ENCODE results near the gene IGF2BP2. TPM values are rescaled to one million over a fixed set of nuclear protein-coding genes. Genes with fewer than 3 reads are reported as not detected.

Gene IGF2BP2
- total RNA-seq, 4 donors from 2014 or later: 3.9 to 13.5 (median 8.1) TPM

GRCh38 chr3:185656321-185656840, 168.5 kb downstream of the IGF2BP2 start:
- Histone ChIP-seq H3K36me3 (no peaks in the 10 kb centered on the region), H3K9me3 (no peaks in the 10 kb centered on the region), H3K27me3 (no peaks in the 10 kb centered on the region), H3K4me1 (peaks cover 4 to 60% (median 38%) of the 10 kb centered on the region in 3 donors), H3K27ac (peak overlapping the region; percentile 63 to 91 (median 83)), H3K4me3 (no peak overlapping the region)
- peak; percentile 71 for ATAC-seq
- WGBS, 2 donors (ENCODE audit: low coverage in 1 of 2): 49 to 80% methylated on average over 1 to 8 of the region's 8 CpGs
- TF ChIP-seq EP300 (IDR thresholded peaks at IDR 0.05): no peak
- peak; percentile 95 for TF ChIP-seq POLR2AphosphoS5 (IDR thresholded peaks at IDR 0.05)
- peak; percentile 26 to 33 for TF ChIP-seq POLR2A (IDR thresholded peaks at IDR 0.05)
- TF ChIP-seq CTCF (IDR thresholded peaks at IDR 0.05): no peak

- 80 to 100% methylated on average over 1 of the region's 12 CpGs for WGBS, 2 donors (ENCODE audit: low coverage in 1 of 2)
- peaks cover 4 to 57% (median 38%) of the 10 kb centered on the region in 3 donors for H3K4me1 ChIP-seq
- peak overlapping the region; percentile 63 to 91 (median 83) for H3K27ac ChIP-seq
- no peak overlapping the region for H3K4me3 ChIP-seq
- ATAC-seq: no peak
- no peaks in the 10 kb centered on the region for H3K27me3 ChIP-seq
- no peaks in the 10 kb centered on the region for H3K36me3 ChIP-seq
- H3K9me3 ChIP-seq: no peaks in the 10 kb centered on the region
- no peak for TF ChIP-seq POLR2AphosphoS5 (IDR thresholded peaks at IDR 0.05)
- TF ChIP-seq EP300 (IDR thresholded peaks at IDR 0.05): no peak
- TF ChIP-seq CTCF (IDR thresholded peaks at IDR 0.05): no peak
Measured at GRCh38 chr3:185655426-185656320, 169.2 kb downstream of the IGF2BP2 start.

- Histone ChIP-seq H3K9me3 (no peaks in the 10 kb centered on the region), H3K27me3 (no peaks in the 10 kb centered on the region), H3K36me3 (no peaks in the 10 kb centered on the region), H3K4me1 (peaks cover 4 to 48% (median 31%) of the 10 kb centered on the region in 3 donors), H3K27ac (peak overlapping the region in 2 of 4 donors; percentile 85 to 91), H3K4me3 (no peak overlapping the region)
- 92% methylated on average over 2 of the region's 2 CpGs; no CpG with 5 or more reads in 1 of the 2 donors for WGBS, 2 donors (ENCODE audit: low coverage in 1 of 2)
- no peak for ATAC-seq
- TF ChIP-seq CTCF (IDR thresholded peaks at IDR 0.05): no peak
- no peak for TF ChIP-seq EP300 (IDR thresholded peaks at IDR 0.05)
- no peak for TF ChIP-seq POLR2A (IDR thresholded peaks at IDR 0.05)
- TF ChIP-seq POLR2AphosphoS5 (IDR thresholded peaks at IDR 0.05): no peak
Measured at GRCh38 chr3:185654758-185655145, 170.1 kb downstream of the IGF2BP2 start.

GRCh38 chr3:185653949-185654757, 170.7 kb downstream of the IGF2BP2 start:
- H3K4me1 ChIP-seq: peaks cover 4 to 42% (median 28%) of the 10 kb centered on the region in 3 donors
- ATAC-seq: no peak
- no peak overlapping the region for H3K4me3 ChIP-seq
- no peaks in the 10 kb centered on the region for H3K9me3 ChIP-seq
- no peaks in the 10 kb centered on the region for H3K27me3 ChIP-seq
- 100% methylated on average over 3 of the region's 12 CpGs; no CpG with 5 or more reads in 1 of the 2 donors for WGBS, 2 donors (ENCODE audit: low coverage in 1 of 2)
- TF ChIP-seq CTCF (IDR thresholded peaks at IDR 0.05): no peak
- TF ChIP-seq EP300 (IDR thresholded peaks at IDR 0.05): no peak
- TF ChIP-seq POLR2AphosphoS5 (IDR thresholded peaks at IDR 0.05): no peak
- no peak for TF ChIP-seq POLR2A (IDR thresholded peaks at IDR 0.05)
- no peaks in the 10 kb centered on the region for H3K36me3 ChIP-seq
- H3K27ac ChIP-seq: peak overlapping the region in 2 of 4 donors; percentile 85 to 91
